Neural progenitor cell (in vitro differentiated cells): ENCODE results near the gene NDNF.

Source experiments
- CTCF ChIP-seq: fragments of 200-600 bp; sonication (generic); IDR thresholded peaks from 2 replicates; pipeline ENCODE4 v1.5.1; 2017; ENCODE audit warnings: antibody characterized with exemption, mild to moderate bottlenecking
- EZH2 ChIP-seq: fragments of 200-600 bp; sonication (generic); IDR thresholded peaks from 2 replicates; pipeline ENCODE4 v1.6.1; 2017; ENCODE audit warnings: antibody characterized with exemption, mild to moderate bottlenecking, moderate library complexity

DNA sequence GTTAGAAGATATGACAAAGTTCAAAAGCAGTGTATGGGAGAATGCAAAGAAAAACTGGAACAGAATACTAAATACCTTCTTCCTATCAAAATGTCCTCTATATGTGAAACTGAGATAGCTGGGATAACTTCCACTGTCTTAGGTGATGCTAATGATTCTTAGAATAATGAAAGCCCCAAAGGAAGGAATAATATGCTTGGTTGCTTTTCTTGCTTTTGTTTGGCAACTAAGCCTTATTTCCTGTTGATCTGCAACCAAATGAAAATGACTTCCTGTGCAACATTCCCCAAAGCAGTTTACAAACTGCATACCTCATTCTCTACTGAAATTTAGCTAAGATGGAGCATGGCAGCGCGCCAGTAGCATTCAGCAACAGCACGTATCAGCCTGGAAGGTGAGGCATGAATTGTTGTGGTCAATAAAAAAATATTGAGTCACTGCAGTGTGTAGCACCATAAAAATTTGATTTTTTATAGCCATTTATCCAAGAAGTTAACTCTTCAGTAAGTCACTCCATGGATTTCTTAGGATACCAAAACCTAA is 18.7 kb downstream of the NDNF start:
- no peak for TF ChIP-seq CTCF
- TF ChIP-seq EZH2: no peak
